GM12864 (cell line): ENCODE data around the gene CUBN.

Source experiments
- DNase-seq: peaks from one replicate; pipeline ENCODE4 v3.0.0-alpha.2; 2011; ENCODE audit warnings: low read depth
- H3K4me3 ChIP-seq: 2 replicates; pipeline ENCODE4 v1.5.1; 2011; ENCODE audit warnings: mild to moderate bottlenecking, low read depth, low read length, control low read depth
- CTCF ChIP-seq: IDR thresholded peaks from 2 replicates; pipeline ENCODE4 v1.5.1; 2011; ENCODE audit warnings: low read depth, mild to moderate bottlenecking, moderate library complexity, low read length, control low read depth, inconsistent platforms; ENCODE audit errors: missing control alignments

The CUBN gene

DNA sequence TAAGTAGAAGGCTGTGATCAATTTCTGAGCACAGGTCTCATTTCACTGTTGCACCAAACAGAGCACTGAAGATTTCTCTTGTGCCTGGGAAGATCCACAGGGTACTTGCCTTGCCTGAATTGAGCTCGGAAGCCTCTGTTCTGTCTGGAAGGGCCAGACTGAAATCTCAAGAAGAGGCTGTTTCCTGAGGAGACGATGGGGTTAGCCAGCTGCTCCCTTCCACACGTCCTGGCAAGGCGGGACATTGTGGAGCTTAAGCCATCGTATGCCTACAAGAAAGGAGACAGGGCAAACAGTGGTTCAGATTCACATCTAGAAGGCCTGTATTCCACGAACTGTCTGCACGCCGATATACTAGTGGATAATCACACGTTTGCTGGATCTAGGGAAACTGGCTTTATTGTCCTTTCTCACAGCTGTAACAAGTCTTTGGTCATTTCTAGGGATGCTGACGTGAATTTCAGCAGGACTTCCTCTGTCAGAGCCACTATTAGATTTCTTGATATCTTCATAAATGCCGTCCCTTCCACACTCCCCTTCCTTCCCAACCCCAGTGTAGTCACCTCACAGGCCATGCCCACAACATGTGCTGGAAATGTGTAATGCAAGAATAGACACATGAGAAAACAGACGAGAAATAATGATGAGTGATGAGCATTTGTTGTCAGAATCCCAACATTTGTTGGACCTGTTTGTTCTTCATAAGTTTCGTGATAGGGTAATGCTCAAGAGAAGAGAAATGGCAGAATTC is 175.2 kb downstream of the CUBN start:
- no peak for DNase-seq
- no peak for TF ChIP-seq CTCF
- no peak overlapping the region for H3K4me3 ChIP-seq

- TF ChIP-seq CTCF, result no peak
- DNase-seq, result no peak
- H3K4me3 ChIP-seq, result no peak overlapping the region
Measured at GRCh38 chr10:16953270-16953669, 176.3 kb downstream of the CUBN start.

GRCh38 chr10:16952610-16953009 is 177.0 kb downstream of the CUBN start:
- H3K4me3 ChIP-seq, result no peak overlapping the region
- DNase-seq, result no peak
- no peak for TF ChIP-seq CTCF

GRCh38 chr10:16952080-16952479 is 177.5 kb downstream of the CUBN start:
- no peak overlapping the region for H3K4me3 ChIP-seq
- TF ChIP-seq CTCF, result no peak
- no peak for DNase-seq

DNA sequence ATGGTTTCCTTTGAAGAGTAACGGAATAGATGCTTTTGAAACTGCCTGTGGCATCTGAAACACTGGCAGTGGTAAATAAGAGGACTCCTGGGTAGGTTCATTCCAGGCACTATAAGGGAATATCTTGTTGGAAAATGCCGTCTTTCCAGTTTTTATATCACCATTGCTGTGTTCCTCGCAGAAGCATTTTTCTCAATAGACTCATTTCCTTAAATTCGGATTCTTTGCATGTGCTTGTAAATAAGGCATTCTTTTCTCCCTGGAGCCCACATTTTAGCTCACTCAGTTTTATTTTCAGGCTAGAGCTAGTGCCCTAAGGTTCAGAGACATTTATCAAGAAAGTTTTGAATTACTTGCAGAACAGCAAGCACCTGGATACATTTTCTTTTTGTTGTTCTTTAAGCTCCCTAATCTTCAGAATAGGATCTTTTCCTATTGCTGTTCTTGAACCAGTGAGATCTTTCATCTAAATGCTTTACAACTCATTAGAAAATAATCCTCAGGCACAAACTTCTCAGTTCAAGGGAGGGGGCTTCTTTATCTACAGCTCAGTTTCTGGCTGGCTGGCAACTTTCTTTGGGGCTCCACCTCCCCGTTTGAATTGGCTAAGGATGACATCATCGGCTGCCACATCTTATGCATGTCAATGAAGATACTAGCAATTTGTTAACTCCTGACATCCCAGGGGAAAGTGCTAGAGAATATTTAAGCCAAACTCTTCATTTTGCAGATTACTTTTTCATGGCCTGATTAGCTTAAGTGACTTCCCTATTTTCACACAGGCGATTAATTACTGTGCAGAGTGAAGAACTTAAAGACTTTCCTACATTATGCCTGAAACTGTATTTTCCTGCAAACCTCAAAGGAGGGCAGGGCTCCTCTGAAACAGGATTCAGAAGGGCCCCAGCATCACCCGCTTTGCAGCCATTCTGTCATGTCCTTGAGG is 178.7 kb downstream of the CUBN start:
- TF ChIP-seq CTCF, result no peak
- H3K4me3 ChIP-seq, result no peak overlapping the region
- no peak for DNase-seq

DNA sequence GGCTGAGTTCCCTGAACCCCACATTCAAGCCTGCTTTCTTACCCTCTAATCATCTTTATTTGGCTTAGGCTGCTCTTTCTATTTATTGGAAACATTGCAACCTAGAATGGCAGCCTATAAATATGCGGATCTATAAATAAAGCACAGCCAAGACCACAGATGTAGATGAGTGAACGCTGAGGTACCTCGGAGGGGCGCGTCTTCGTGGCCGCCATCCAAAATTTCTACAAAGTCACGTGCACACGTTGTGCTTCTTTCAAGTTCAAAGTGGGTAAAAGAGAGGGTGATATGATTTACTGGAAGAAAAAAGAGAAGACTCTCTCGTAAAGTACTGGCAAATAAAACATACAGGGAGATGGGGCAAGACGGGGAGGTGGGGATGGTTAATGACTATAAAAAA is 179.8 kb downstream of the CUBN start:
- no peak overlapping the region for H3K4me3 ChIP-seq
- TF ChIP-seq CTCF, result no peak
- DNase-seq, result no peak
